Peyer's patch (tissue), 4 donors: ENCODE measurements around the gene APPL2.

Source experiments
- CTCF ChIP-seq, 6 experiments: fragments of 450-650 bp in 4 of 6; fragments of 200-600 bp in 2 of 6; sonication (generic) in 1 of 6; IDR thresholded peaks; one replicate each; pipeline ENCODE4 v1.5.1; 2017 to 2019; ENCODE audit warnings: antibody characterized with exemption in 6 of 6, mild to moderate bottlenecking in 3 of 6, moderate library complexity in 1 of 6
- POLR2A ChIP-seq, 2 donors: fragments of 450-650 bp; IDR thresholded peaks; one replicate each; pipeline ENCODE4 v1.5.1; 2017; ENCODE audit warnings: antibody characterized with exemption in 2 of 2, mild to moderate bottlenecking in 2 of 2, moderate library complexity in 2 of 2

GRCh38 chr12:105280966-105281693 lies 45.2 kb upstream of the APPL2 start:
- TF ChIP-seq CTCF (IDR thresholded peaks at IDR 0.05): no peak
- TF ChIP-seq POLR2A (IDR thresholded peaks at IDR 0.05): no peak
